Activated CD8-positive, alpha-beta T cell treated with anti-CD3 and anti-CD28 coated beads, Interleukin-2, amount 10 ng/mL, durations not matched to agents 7 days and 5 days (primary cell): ENCODE data around the gene BEX4. TPM values are rescaled to one million over a fixed set of nuclear protein-coding genes. Genes with fewer than 3 reads are reported as not detected.
"Not testable (repeated sequence)": the region's sequence is repeated elsewhere in the genome, so short reads cannot be mapped to it uniquely, and the experiment has no call there.

ENCODE experiments used
- ATAC-seq: fragments of 150-1000 bp; cut with Tn5 transposase; one replicate; pipeline ENCODE4 v1.10.0; 2021; ENCODE audit warnings: moderate library complexity
- CTCF ChIA-PET: fragments of 350-600 bp; sonication (Branson Sonifier 250); formaldehyde crosslinking; loops from one replicate; lab custom pipeline; 2021; ENCODE audit warnings: antibody characterized with exemption; lab: Charles Lee
- POLR2A ChIA-PET: fragments of 350-600 bp; sonication (Branson Sonifier 250); formaldehyde crosslinking; loops from one replicate; lab custom pipeline; 2021; ENCODE audit warnings: antibody characterized with exemption; lab: Charles Lee
- DNase-seq: peaks from one replicate; pipeline ENCODE4 v3.0.0-alpha.2; 2020
- H3K27ac Mint-ChIP-seq: one replicate; pipeline ENCODE4 v1.8.0; 2021; ENCODE audit warnings: mild to moderate bottlenecking, mixed read lengths
- H3K27me3 Mint-ChIP-seq: one replicate; pipeline ENCODE4 v1.8.0; 2021; ENCODE audit warnings: low read depth, mixed read lengths
- H3K36me3 Mint-ChIP-seq: one replicate; pipeline ENCODE4 v1.8.0; 2021; ENCODE audit warnings: low read depth, mixed read lengths
- H3K4me1 Mint-ChIP-seq: one replicate; pipeline ENCODE4 v1.8.0; 2021; ENCODE audit warnings: low read depth, mixed read lengths
- H3K4me3 Mint-ChIP-seq: one replicate; pipeline ENCODE4 v1.8.0; 2021; ENCODE audit warnings: mild to moderate bottlenecking, mixed read lengths
- H3K9me3 Mint-ChIP-seq: one replicate; pipeline ENCODE4 v1.8.0; 2022; ENCODE audit warnings: mixed read lengths; ENCODE audit not compliant: insufficient read depth
- total RNA-seq, 2 experiments: library from RNA; stranded (reverse); gene quantifications; one replicate each; pipeline ENCODE4 v1.2.3, GENCODE V29; 2021

Gene BEX4
- total RNA-seq, 2 experiments from 2014 or later: 8.9 to 9.0 TPM

- ATAC-seq: no peak
- no peak overlapping the region for H3K4me3 Mint-ChIP-seq
These were observed 4.9 kb upstream of the BEX4 start for GRCh38 chrX:103210056-103210455.

GRCh38 chrX:103211012-103211715, 3.7 kb upstream of the BEX4 start:
- peak; percentile 31 for ATAC-seq
- H3K9me3 Mint-ChIP-seq: no peaks in the 10 kb centered on the region
- H3K36me3 Mint-ChIP-seq: no peaks in the 10 kb centered on the region
- POLR2A ChIA-PET: no interaction called here
- peak; percentile 62 for DNase-seq
- H3K27me3 Mint-ChIP-seq: peaks cover 4% of the 10 kb centered on the region
- peaks cover 6% of the 10 kb centered on the region for H3K4me1 Mint-ChIP-seq
- H3K27ac Mint-ChIP-seq: no peak overlapping the region
- CTCF ChIA-PET: interaction anchor here (0.6 to 2.4 kb wide), 20 partner anchors 9 to 318 kb away, joined by 3 to 21 read pairs (median 3); partner anchors contain the start of gene TCEAL8
- no peak overlapping the region for H3K4me3 Mint-ChIP-seq

More at GRCh38 chrX:103210056-103210455, 4.9 kb upstream of the BEX4 start:
- H3K36me3 Mint-ChIP-seq: no peaks in the 10 kb centered on the region
- H3K4me1 Mint-ChIP-seq: peaks cover 6% of the 10 kb centered on the region
- CTCF ChIA-PET: interaction anchor here (0.7 to 2.4 kb wide), 5 partner anchors 36 to 254 kb away, joined by 3 to 21 read pairs (median 5); no protein-coding TSS in a partner anchor
- POLR2A ChIA-PET: no interaction called here
- H3K9me3 Mint-ChIP-seq: no peaks in the 10 kb centered on the region
- H3K27ac Mint-ChIP-seq: no peak overlapping the region
- DNase-seq: no peak
- peaks cover 4% of the 10 kb centered on the region for H3K27me3 Mint-ChIP-seq

- H3K36me3 Mint-ChIP-seq: peaks cover 2% of the 10 kb centered on the region
- peaks cover 4% of the 10 kb centered on the region for H3K27me3 Mint-ChIP-seq
- DNase-seq (no peak), ATAC-seq (no peak)
- H3K4me1 Mint-ChIP-seq: peaks cover 6% of the 10 kb centered on the region
- H3K9me3 Mint-ChIP-seq: no peaks in the 10 kb centered on the region
- H3K27ac Mint-ChIP-seq: no peak overlapping the region
- CTCF ChIA-PET: no interaction called here
- POLR2A ChIA-PET: no interaction called here
- H3K4me3 Mint-ChIP-seq: no peak overlapping the region
These were observed 2.0 kb upstream of the BEX4 start for GRCh38 chrX:103212749-103213457.

- ATAC-seq (peak; percentile 45), DNase-seq (peak; percentile 36)
- ChIA-PET POLR2A (interaction anchor here (1.0 kb wide), 1 partner anchor 39 kb away, joined by 3 read pairs; the partner anchor contains the start of gene TCEAL8), CTCF (no interaction called here)
- Mint-ChIP-seq H3K9me3 (no peaks in the 10 kb centered on the region), H3K27ac (peak overlapping the region; percentile 61), H3K4me1 (peaks cover 6% of the 10 kb centered on the region), H3K27me3 (peaks cover 9% of the 10 kb centered on the region), H3K36me3 (peaks cover 2% of the 10 kb centered on the region), H3K4me3 (peak overlapping the region; percentile 69)
These were observed 600 bp downstream of the BEX4 start for GRCh38 chrX:103215425-103215991.

- peaks cover 41% of the 10 kb centered on the region for H3K27me3 Mint-ChIP-seq
- no peaks in the 10 kb centered on the region for H3K9me3 Mint-ChIP-seq
- no peak overlapping the region for H3K27ac Mint-ChIP-seq
- DNase-seq: no peak
- H3K36me3 Mint-ChIP-seq: peaks cover 2% of the 10 kb centered on the region
- ChIA-PET POLR2A (no interaction called here), CTCF (interaction anchor here (1.2 to 1.4 kb wide), 2 partner anchors 10 to 28 kb away, joined by 3 read pairs; no protein-coding TSS in a partner anchor)
- no peak for ATAC-seq
- H3K4me3 Mint-ChIP-seq: no peak overlapping the region
- H3K4me1 Mint-ChIP-seq: no peaks in the 10 kb centered on the region
These were observed 5.8 kb downstream of the BEX4 start for GRCh38 chrX:103220511-103221323.

- DNase-seq, H3K36me3 Mint-ChIP-seq, H3K4me1 Mint-ChIP-seq, CTCF ChIA-PET, ATAC-seq, POLR2A ChIA-PET, H3K9me3 Mint-ChIP-seq, H3K27ac Mint-ChIP-seq, H3K4me3 Mint-ChIP-seq: not testable (repeated sequence)
- H3K27me3 Mint-ChIP-seq: peaks cover 38% of the 10 kb centered on the region
These were observed 11.0 kb downstream of the BEX4 start for GRCh38 chrX:103225918-103226317.

GRCh38 chrX:103233263-103233662, 18.4 kb downstream of the BEX4 start:
- DNase-seq (no peak), ATAC-seq (no peak)
- Mint-ChIP-seq H3K4me3 (no peak overlapping the region), H3K9me3 (no peaks in the 10 kb centered on the region), H3K4me1 (no peaks in the 10 kb centered on the region), H3K36me3 (no peaks in the 10 kb centered on the region), H3K27ac (no peak overlapping the region), H3K27me3 (peaks cover 2% of the 10 kb centered on the region)
- ChIA-PET CTCF (no interaction called here), POLR2A (no interaction called here)

GRCh38 chrX:103234869-103235268, 20.0 kb downstream of the BEX4 start:
- Mint-ChIP-seq H3K9me3 (no peaks in the 10 kb centered on the region), H3K27ac (no peak overlapping the region), H3K27me3 (no peaks in the 10 kb centered on the region), H3K4me1 (no peaks in the 10 kb centered on the region), H3K36me3 (no peaks in the 10 kb centered on the region), H3K4me3 (no peak overlapping the region)
- ATAC-seq: no peak
- ChIA-PET POLR2A (no interaction called here), CTCF (no interaction called here)
- no peak for DNase-seq

- POLR2A ChIA-PET, H3K36me3 Mint-ChIP-seq, H3K27me3 Mint-ChIP-seq, H3K9me3 Mint-ChIP-seq, H3K4me1 Mint-ChIP-seq, H3K4me3 Mint-ChIP-seq, H3K27ac Mint-ChIP-seq, CTCF ChIA-PET, ATAC-seq, DNase-seq: not testable (repeated sequence)
These were observed 20.7 kb downstream of the BEX4 start for GRCh38 chrX:103235608-103236007.

GRCh38 chrX:103236296-103236695, 21.4 kb downstream of the BEX4 start:
- ATAC-seq: no peak

GRCh38 chrX:103240155-103240554, 25.2 kb downstream of the BEX4 start:
- CTCF ChIA-PET: no interaction called here
- H3K4me1 Mint-ChIP-seq: no peaks in the 10 kb centered on the region

More at GRCh38 chrX:103236296-103236695, 21.4 kb downstream of the BEX4 start:
- no peaks in the 10 kb centered on the region for H3K36me3 Mint-ChIP-seq
- H3K4me1 Mint-ChIP-seq: no peaks in the 10 kb centered on the region
- ChIA-PET CTCF (no interaction called here), POLR2A (no interaction called here)
- H3K4me3 Mint-ChIP-seq: no peak overlapping the region
- DNase-seq: no peak
- no peaks in the 10 kb centered on the region for H3K27me3 Mint-ChIP-seq
- no peak overlapping the region for H3K27ac Mint-ChIP-seq
- no peaks in the 10 kb centered on the region for H3K9me3 Mint-ChIP-seq

More at GRCh38 chrX:103240155-103240554, 25.2 kb downstream of the BEX4 start:
- no peak for DNase-seq
- POLR2A ChIA-PET: no interaction called here
- Mint-ChIP-seq H3K9me3 (no peaks in the 10 kb centered on the region), H3K27me3 (peaks cover 2% of the 10 kb centered on the region), H3K36me3 (no peaks in the 10 kb centered on the region), H3K27ac (no peak overlapping the region), H3K4me3 (no peak overlapping the region)
- ATAC-seq: no peak
